Endothelial cell of umbilical vein (primary cell): ENCODE measurements around the gene PTTG2.

Experiments
- CTCF ChIP-seq, 2 donors: IDR thresholded peaks; 1 replicate in 1 of 2; 2 replicates in 1 of 2; pipeline ENCODE4 v1.5.1; 2011; ENCODE audit warnings: low read length in 2 of 2, mild to moderate bottlenecking in 2 of 2, moderate library complexity in 2 of 2, control low read depth in 1 of 2, inconsistent platforms in 1 of 2, low read depth in 1 of 2; ENCODE audit not compliant: insufficient read depth in 1 of 2; ENCODE audit errors: extremely low read depth in 1 of 2
- POLR2A ChIP-seq: IDR thresholded peaks from 2 replicates; pipeline ENCODE4 v1.6.1; 2012; ENCODE audit warnings: low read depth, mild to moderate bottlenecking, control low read depth, low read length

GRCh38 chr4:37973441-37973840 lies 13.2 kb downstream of the PTTG2 start:
- TF ChIP-seq CTCF (IDR thresholded peaks at IDR 0.05; ENCODE audit: extremely low read depth in 1 of 2, insufficient read depth in 1 of 2, low read depth in 1 of 2, low read length in 2 of 2) (no peak), POLR2A (no peak)
